Fibroblast of lung (primary cell): Measurements from ENCODE around the gene STAC.

ENCODE experiments used
- CTCF ChIP-seq, 2 donors: IDR thresholded peaks in 1 of 2; conservative IDR thresholded peaks in 1 of 2; 1 replicate in 1 of 2; 2 replicates in 1 of 2; pipeline ENCODE4 v1.5.1; 2011 to 2012; ENCODE audit warnings: low read length in 2 of 2, control low read depth in 1 of 2, inconsistent platforms in 1 of 2, low read depth in 1 of 2, mild to moderate bottlenecking in 1 of 2
- EZH2 ChIP-seq: IDR thresholded peaks from 2 replicates; pipeline ENCODE4 v1.5.1; 2012; ENCODE audit warnings: low read length, control low read depth, mild to moderate bottlenecking; ENCODE audit errors: missing control alignments

- TF ChIP-seq CTCF (conservative IDR thresholded peaks at IDR 0.05 in 1 of 2, IDR thresholded peaks at IDR 0.05 in 1 of 2; ENCODE audit: low read depth in 1 of 2, low read length in 2 of 2) = no peak
- TF ChIP-seq EZH2 = no peak
Measured at GRCh38 chr3:36595511-36595910, 215.2 kb downstream of the STAC start.
